Measurements from ENCODE around the gene TSHZ3.

DNA sequence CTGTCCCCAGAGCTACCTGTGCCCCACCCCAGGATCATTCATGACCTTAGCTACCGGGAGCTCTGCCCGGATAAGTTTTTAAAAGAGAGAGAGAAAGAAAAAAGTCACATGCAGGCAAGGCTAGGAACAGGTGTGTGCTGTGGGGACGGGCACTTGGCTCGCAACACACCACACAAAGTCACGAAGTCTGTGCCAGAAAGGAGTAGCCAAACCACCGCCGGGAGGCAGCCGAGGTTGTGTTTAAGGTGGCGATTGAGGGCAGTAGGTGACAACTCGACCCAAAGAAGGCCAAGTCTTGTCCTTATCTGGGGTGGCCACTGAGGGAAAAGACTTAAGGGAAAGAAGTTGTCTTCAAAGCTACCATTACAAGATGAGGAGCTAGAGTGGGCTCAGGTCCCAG is 4.6 kb upstream of the TSHZ3 start:
- TF ChIP-seq CTCF (IDR thresholded peaks at IDR 0.05) (no peak), POLR2A (IDR thresholded peaks at IDR 0.05) (no peak), EP300 (IDR thresholded peaks at IDR 0.05) (no peak)

Measured in suprapubic skin (tissue), 3 donors.